Bone marrow (tissue), 2 donors: ENCODE data around the gene ARF6.
"Not testable (repeated sequence)": the region's sequence is repeated elsewhere in the genome, so short reads cannot be mapped to it uniquely, and the experiment has no call there.

Experiments
- DNase-seq, 2 donors: peaks; one replicate each; lab custom pipeline; 2025; lab: John Stamatoyannopoulos, UW

Gene ARF6

DNA sequence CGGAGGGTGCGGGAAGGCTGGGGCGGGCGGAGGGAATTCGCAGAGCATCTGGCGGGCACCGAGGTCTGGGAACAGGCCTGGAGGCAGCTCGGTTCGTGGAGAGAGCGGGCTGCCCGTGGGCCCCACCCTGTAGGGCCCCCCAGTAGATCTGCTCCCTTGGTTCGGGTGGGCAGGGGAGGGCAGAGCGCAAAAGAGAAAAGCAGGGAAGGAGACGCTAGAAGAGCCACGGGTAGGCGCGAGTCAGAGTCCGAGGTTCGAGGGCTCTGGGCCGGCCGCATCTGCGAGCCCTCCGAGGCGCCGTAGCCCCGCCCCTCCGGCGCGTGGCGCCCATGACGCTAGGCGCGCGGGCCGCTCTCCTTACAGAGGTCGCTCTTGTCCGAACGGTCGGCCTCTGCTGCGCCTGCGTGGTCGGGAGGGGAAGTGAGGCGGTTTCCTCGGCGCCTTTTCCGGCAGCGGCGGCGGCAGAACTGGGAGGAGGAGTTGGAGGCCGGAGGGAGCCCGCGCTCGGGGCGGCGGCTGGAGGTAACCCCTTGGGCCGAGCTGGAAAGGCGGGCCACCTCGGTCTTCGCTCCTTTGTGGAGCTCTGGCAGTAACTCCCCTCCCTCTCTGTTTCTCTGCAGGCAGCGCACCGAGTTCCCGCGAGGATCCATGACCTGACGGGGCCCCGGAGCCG lies at the start of gene ARF6:
ARF6 (plus strand) TSS at position 447 of the 673 bp plus-strand sequence. CDS start 655 bp downstream, outside the sequence.
- DNase-seq: peak; percentile 91

DNA sequence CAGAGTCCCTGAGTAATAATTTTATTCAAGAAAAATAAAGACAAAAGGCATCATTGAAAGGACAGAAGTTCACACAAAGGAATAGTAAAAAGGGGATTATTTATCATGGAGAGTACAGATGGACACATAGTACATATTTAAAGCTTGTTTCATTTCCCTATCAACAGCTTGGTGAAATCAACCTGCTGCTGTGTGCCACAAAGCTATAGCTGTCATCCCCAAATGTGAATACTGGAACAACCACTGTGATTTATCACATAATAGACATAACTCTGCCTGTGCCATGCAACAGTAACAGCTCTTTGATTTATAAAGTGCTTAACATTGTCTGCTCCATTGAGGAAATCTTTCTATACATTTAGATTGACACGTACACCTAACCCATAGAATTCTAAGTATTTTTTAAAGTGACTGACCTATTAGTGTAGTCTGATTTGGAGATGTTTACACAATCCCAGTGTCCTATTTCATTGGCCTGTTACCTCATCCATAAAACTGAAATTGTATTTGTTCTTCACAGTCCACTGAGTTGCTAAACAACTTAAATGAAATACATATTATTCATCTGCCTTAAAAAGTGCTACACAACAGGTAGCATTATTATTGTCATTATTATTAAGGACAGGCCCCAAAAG lies 43.6 kb upstream of the ARF6 start:
- DNase-seq: no peak

DNA sequence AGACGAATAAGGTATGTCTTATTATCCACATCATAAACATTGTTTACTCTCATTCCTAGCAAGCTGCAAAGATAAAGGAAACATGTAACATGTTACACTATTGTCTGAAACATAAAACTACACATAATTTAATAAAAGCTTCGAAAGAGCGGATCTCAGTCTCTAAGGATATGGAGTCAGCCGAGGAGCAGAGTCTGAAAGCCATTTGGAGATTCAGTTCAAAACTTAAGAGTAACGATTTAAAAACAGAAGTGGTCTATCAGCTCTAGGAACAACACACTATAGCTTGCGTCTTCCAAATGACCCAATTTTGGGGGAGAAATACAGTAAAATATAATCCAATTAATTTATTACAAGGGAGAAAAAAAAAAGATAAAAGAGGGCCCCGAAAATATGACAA lies 41.1 kb upstream of the ARF6 start:
- DNase-seq: no peak

- peak; percentile 83 for DNase-seq
These were observed 40.4 kb upstream of the ARF6 start, which contains the start of gene NEMF for GRCh38 chr14:49852301-49853157. Gene NEMF, minus strand, starts transcription at chr14:49852788. Its CDS starts 35 bp downstream, at chr14:49852753.

GRCh38 chr14:49853158-49853477 lies 39.8 kb upstream of the ARF6 start:
- DNase-seq: no peak

GRCh38 chr14:49853572-49854375 lies 39.1 kb upstream of the ARF6 start:
- peak in 1 of 2 donors; percentile 17 for DNase-seq

DNA sequence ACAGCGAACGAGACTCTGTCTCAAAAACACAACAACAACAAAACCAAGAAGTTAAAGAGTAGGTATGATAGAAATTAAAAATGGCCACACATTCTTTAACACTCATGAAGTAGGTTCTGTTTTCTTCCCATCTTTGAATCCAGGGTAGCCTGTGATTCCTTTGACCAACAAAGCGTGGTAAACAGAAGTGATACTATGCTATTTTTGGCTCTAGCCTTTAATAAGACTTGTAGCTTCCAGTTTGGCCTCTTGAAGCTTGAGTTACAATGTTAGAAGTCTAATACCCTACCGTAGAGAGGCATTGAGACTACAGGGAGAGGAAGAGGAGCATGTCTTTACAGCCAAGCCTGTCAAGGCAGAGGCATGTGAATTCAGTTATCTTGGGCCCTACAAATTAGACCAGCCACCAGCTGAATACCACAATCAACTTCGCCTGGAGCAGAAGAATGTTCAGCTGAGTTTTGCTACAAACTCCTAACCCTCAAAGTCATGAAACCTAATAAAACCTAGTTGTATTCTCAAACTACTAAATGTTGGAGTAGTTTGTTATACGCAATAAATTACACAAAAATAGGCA lies 35.4 kb upstream of the ARF6 start:
- DNase-seq: no peak

DNA sequence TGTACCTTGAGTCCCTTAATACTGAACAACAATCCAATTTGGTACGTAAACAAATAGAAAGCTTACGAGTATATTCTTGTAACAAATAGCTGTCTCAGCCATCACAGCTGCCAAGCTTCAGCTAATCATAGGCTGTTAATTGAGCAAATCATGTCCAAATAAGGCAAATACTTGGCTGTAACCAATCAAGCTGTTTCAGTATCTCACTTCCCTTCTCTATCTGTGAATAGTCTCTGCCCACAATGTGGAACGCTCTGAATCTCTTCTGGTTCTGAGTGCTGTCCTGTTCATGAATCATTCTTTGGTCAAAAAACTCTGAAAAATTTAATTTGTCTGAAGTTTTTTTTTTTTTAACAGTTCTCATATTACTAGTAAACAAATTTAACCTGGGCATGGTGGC lies 34.5 kb upstream of the ARF6 start:
- DNase-seq: no peak

GRCh38 chr14:49860988-49861698 lies 31.7 kb upstream of the ARF6 start:
- no peak for DNase-seq

DNA sequence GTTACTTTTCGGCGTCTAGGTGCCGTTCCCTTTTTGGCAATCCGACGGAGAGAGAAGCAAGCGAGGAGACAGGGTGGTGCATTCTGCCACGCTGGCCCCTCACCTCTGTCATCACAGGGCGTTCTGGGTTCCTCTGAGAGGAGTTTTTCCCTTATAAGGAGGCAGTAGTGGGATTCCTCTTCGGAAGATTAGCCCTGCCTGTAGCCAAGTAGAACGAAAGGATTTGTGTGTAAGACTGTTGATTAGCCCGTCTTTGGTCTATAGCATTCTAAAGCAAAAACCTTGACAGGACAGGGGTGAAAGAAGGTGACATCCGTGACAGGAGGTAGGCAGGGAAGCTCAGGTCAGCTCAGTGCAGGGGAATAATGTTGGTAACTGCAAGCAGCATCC lies 31.2 kb upstream of the ARF6 start:
- DNase-seq: peak in 1 of 2 donors; percentile 75

DNA sequence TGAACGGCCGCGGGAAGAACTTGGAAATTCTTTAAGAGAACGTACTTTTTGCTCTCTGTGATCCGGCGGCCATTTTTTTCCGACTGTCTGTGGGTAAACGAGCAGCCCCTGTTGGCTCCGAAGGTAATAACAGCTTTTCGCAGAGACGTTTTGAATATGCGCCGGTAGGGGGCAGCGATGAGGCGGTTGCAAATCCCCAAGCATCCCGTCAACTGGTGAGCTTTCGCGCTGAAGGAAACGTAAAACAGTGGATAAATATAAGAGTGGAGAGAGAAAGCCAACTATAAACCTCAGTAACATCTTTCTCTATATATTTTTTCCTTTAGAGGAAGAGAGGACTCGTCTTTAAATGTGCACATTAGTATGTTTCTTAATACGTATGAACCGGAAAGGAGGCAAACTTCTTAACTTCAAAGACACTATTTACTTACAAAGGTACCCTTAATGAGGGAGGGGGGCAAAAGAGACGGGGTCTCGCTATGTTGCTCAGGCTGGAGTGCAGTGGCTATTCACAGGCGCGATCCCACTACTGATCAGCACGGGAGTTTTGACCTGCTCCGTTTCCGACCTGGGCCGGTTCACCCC lies 30.7 kb upstream of the ARF6 start:
- DNase-seq: peak; percentile 85 to 87

- peak in 1 of 2 donors; percentile 64 for DNase-seq
These were observed 29.2 kb upstream of the ARF6 start for GRCh38 chr14:49863487-49864281.

DNA sequence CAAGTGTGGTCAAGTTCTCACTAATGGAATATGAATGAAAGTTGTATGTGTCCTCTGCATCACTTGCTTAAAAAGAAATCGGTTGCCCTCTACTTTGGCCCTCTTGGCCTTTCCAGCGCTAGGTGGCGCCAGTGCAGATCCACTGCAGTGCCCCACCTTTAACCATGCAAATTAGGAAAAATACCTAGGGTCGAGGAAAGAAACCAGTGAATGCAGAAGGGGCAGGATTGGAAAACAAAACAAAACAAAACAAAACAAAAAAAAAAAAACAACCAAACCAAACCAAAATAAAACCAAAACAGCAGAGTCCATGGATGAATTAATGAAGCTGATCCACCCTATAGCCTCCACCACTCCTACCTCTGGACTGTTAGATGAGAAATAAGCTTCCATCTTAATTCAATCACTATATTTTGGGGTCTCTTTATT lies 27.4 kb upstream of the ARF6 start:
- DNase-seq: peak; percentile 27 to 54

DNA sequence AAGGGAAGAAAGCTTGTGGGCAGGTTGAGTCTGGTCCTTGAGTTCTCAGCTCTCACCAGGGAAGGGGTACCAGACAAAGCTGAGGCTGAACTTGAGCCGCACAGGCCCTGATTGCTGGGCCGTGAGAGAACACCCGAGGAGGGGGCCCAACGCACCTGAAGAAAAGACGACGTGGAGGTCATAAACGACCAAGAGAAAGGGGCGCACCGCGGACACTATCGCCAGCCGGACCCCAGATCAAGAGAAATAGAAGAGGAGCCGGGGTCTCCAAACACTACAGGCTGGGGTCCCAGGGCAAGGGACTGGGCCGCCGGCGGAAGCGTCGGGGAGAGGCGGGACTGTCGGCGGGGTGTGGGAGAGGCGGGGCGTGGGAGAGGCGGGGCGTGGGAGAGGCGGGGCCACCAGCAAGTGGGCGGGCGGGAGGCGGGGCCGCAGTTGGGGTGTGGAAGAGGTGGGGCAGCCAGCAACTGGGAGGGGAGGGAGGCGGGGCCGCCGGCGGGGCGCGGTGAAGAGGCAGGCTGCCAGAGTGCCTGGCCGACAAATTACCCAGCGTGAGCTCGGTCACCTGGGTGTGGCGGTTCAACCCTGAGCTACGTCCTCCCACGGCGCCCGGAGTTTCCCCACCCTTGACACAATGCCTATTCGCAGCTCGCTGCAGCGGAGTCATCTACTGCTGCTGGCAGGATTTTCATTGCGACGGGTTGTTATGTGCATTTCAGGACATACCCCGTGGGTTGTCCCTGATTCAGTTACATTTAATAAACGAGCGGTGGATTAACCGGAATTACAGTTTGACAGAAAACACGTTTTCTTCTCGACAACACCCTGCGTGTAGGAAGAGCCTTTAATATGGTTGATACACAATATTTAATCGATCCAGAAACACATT lies 24.8 kb upstream of the ARF6 start:
- peak; percentile 93 to 96 for DNase-seq

GRCh38 chr14:49868720-49869114 lies 24.2 kb upstream of the ARF6 start:
- no peak for DNase-seq

GRCh38 chr14:49870908-49871307 lies 22.0 kb upstream of the ARF6 start:
- DNase-seq: no peak

DNA sequence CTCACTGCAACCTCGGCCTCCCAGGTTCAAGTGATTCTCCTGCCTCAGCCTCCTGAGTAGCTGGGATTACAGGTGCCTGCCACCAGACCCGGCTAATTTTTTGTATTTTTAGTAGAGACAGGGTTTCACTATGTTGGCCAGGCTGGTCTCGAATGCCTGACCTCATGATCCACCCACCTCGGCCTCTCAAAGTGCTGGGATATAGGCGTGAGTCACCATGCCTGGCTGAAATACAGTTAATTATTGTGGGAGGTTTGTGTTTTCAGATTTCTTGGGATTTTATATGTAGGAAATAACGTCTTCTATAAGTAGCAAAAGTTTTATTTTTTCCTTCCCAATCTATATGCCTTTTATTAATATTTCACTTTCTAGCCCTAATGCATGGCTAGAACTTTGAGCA lies 19.3 kb upstream of the ARF6 start:
- DNase-seq: not testable (repeated sequence)

DNA sequence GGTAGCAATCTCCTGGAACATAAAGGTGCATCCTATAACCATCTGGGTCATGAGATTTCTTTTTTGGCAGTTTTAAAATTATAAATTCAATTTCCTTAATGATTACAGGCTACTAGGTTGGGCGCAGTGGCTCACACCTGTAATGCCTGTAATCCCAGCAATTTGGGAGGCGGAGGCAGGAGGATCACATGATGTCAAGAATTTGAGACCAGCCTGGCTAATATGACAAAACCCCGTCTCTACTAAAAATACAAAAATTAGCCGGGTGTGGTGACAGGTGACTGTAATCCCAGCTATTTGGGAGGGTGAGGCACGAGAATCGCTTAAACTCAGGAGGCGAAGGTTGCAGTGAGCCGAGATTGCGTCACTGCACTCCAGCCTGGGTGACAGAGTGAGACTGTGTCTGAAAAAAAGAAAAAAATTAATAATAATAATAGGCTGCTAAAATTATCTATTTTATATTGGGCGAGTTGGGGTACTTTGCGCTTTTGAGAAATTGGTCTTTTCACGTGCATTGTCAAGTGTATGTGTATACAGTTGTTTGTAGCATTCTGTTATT lies 17.2 kb upstream of the ARF6 start:
- no peak for DNase-seq
